HG02759 (cell line): ENCODE measurements around the gene PCSK5.

Experiments
- ATAC-seq: cut with Tn5 transposase; IDR thresholded peaks from one replicate; pipeline ENCODE4 v1.9.1; 2021; ENCODE audit warnings: mild to moderate bottlenecking, moderate library complexity; ENCODE audit not compliant: unreplicated experiment

PCSK5 gene

GRCh38 chr9:75918909-75919308 lies 28.4 kb downstream of the PCSK5 start:
- ATAC-seq = no peak

DNA sequence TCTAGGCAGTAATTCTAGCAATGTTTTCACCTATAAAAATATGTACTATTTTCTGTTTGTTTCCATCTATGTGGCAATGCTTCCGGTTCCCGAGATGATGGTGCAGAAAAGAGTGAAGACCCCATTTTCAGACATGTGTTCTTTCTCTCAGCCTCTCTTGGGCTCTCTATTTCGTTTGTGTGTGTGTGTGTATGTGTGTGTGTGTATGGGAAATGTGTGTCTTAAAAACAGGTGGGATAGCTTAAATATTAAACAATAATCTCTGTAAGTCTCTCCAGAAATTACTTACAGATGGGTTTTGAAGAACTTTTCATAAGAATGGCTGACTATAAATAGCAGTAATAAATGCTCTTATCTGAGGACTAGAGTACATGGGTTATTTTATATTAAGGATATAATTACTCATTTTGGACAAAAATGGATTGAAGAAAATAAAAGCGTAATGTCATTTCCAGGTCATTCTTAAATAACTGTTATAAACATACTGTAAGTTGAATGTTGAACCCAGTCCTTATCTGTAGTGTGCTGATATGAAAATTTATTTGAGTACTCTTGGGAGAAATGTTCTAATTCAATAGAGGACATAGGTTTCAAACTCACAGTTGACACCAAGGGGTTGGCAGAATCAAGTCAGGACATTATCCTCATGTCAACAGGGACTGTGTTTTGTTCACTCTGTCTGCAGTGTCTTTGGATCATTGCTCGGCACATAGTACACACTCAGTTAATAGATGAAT lies 31.1 kb downstream of the PCSK5 start:
- no peak for ATAC-seq

GRCh38 chr9:75926385-75926784 lies 35.9 kb downstream of the PCSK5 start:
- ATAC-seq = no peak

- no peak for ATAC-seq
Measured at GRCh38 chr9:75927356-75927755, 36.9 kb downstream of the PCSK5 start.

DNA sequence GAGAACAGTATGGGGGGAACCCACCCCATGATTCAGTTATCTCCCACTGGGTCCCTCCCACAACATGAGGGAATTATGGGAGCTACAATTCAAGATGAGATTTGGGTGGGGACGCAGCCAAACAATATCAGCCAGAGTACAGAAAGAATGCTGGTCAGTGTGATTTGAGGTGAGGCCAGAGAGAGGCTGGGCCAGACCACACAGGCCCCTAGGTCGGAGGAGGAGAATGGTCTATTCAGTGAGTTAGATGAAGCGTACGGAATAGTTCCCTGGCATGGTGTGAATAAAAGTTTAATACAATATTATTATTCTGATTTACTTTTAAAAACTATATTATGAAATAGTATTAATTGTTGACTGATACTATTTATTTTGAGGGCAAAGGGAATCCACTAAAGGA lies 39.7 kb downstream of the PCSK5 start:
- no peak for ATAC-seq

GRCh38 chr9:75930730-75931321 lies 40.4 kb downstream of the PCSK5 start:
- no peak for ATAC-seq

GRCh38 chr9:75933982-75934381 lies 43.5 kb downstream of the PCSK5 start:
- ATAC-seq = no peak

GRCh38 chr9:75935591-75935990 lies 45.1 kb downstream of the PCSK5 start:
- no peak for ATAC-seq

DNA sequence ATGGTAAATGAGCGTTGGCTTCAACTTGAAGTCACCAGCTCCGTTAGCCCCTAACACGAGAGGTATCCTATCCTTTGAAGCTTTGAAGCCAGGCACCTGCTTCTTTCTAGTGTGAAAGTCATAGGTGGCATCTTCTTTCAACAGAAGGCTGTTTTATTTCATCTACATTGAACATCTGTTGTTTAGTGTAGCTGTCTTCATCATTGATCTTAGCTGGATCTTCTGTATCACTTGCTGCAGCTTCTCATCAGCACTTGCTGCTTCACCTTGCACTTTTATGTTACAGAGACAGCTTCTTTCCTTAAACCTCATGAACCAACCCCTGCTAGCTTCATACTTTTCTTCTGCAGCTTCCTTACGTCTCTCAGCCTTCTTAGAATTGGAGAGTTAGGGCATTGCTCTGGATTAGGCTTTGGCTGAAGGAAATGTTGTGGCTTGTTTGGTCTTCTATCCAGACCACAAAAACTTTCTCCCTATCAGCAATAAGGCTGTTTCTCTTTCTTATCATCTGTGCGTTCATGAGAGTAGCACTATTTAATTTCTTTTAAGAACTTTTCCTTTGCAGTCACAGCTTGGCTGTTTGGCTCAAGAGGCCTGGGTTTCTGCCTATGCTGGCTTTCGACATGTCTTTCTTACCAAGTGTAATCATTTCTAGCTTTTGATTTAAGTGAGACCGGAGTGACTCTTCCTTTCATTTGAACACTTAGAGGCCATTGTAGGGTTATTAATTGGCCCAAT lies 47.2 kb downstream of the PCSK5 start:
- ATAC-seq = no peak

DNA sequence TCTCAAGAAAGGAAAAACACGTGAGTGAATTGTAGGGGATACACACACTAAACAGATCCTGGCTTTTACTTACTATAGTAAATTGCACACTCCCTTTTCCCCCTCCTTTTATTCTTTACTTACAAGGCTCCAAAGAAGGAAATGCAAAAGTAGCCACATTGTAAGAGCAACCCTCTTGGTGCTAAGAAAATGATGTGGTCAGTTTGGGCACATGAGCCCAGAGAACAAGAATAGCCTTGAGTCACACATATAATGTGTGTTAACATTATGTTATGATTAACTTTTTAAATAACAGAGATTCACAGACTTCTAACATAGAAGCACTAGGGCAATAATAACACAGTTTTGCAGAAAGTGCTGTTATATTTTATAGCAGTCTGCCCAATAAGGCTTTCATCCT lies 48.5 kb downstream of the PCSK5 start:
- ATAC-seq = no peak

GRCh38 chr9:75939536-75940111 lies 49.2 kb downstream of the PCSK5 start:
- no peak for ATAC-seq

DNA sequence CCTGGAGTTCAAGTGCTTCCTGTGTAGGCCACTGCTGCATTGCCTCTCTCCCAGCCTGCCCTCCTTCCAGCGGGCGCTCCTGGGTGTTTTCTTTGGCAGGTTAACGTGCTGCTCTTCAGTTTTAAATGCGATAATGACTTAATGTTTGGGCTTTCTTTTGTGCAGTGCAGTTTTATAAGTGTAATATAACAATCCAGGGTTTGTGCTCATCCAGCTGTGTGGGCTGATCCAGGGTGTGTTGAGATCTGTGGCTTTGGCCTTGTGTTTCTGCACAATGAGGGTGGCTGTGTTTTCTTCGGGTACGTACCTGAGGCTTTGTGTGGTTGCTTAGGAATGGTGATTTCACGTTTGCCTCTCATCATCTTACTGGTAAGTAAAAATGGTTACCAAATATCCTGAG lies 50.6 kb downstream of the PCSK5 start:
- no peak for ATAC-seq

GRCh38 chr9:75941577-75942311 lies 51.3 kb downstream of the PCSK5 start:
- ATAC-seq = no peak

- ATAC-seq = no peak
Measured at GRCh38 chr9:75946766-75947165, 56.3 kb downstream of the PCSK5 start.

DNA sequence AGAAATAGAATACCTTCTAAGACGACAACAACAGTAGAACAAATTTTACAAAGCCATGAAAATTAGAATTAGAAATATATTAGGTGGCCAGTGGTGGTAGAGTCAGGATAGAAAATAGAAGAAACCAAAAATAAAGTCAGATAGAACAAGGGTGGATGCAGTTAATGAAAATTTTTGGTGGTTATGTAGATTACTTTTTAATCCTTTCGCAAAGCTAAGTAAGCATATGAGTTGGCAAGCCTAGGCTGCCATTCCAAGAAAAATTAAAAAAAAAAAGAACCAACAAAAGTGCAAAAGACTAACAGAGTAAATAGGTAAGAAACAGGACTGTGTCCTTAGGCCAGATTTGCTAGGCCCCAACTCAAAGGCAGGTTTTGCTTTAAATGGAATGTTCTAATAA lies 56.8 kb downstream of the PCSK5 start:
- ATAC-seq = no peak

GRCh38 chr9:75950998-75951397 lies 60.5 kb downstream of the PCSK5 start:
- no peak for ATAC-seq

DNA sequence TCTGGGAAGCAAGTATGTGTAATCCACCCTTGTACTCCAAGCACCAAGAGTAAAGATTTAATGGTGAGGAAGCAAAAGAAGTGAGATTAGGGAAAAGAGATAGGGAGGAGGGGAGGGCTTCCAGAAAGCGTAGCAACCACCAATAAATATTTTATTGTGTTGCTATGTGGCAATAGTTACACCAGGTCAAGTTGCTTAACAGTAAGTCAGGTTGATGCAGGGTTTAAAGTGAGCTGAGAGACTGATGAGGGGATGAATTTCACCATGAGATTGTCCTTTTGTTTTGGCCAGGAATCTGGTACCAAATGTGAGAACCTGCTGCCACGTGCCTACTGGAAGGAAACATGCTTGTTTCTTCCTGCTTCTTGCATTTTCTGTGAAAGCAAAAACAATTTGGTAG lies 62.7 kb downstream of the PCSK5 start:
- ATAC-seq = no peak

- no peak for ATAC-seq
Measured at GRCh38 chr9:75956161-75956560, 65.7 kb downstream of the PCSK5 start.

DNA sequence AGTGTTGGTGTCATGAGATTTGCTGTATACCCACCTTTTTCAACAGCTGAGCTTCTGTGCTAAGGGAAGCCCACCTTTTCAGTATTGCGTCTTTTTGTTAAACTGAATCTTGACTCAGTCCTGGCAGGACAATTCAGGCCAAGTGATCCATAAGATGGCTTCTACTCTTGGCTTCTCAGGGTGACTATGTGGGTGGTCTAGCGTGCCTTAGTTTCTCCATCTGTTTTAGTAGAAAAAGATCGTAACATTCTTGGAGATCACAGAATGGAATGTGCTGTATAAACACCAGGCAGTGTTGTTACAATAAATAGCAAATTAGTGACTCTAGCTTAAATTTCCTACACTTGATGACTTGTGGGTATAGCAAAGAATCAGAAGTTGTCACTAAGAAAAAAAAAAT lies 66.6 kb downstream of the PCSK5 start:
- ATAC-seq = no peak

DNA sequence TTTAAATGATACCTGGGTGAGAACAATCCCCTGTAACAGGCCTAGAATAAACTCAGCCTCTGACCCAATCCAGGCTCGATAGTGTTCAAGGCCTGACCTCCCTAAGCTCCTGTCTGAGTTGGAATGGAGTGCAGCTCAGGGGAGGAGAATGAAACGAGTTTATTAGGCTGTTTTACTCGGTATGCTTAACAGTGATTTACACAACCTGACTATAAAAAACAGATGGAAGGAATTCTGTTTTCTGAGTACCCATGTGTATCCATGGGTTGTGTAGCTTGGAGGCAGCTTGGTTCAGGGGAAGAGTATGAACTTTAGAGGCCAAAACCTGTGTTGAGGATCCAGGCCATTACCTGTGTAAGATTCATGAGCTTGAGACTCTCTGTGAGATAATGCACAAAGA lies 67.8 kb downstream of the PCSK5 start:
- no peak for ATAC-seq

DNA sequence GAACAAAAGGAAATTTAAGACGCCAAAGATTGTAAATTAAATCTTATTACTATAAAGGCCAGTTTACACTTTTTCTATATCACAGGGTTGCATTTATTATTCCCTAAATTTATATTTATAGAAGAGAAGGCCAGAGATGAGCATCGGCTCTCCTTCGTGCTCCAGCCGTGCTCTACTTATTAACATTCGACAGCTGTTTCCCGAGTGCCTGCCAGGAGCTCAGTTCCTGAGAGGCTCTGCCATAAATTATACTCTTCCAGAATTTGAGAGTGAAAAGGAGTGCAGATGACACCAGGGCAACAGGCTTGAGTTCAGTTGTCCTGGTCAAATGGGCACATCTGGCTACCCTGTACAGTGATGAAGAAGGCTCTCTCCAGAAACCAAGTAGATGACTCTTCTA lies 70.1 kb downstream of the PCSK5 start:
- no peak for ATAC-seq
